Epidermal melanocyte (primary cell): ENCODE data around the gene CPT1B.
"Not testable (repeated sequence)": the region's sequence is repeated elsewhere in the genome, so short reads cannot be mapped to it uniquely, and the experiment has no call there.

Experiments
- DNase-seq: peaks from one replicate; pipeline ENCODE4 v3.0.0; 2011; ENCODE audit warnings: low spot score; ENCODE audit not compliant: insufficient read length

CPT1B gene

DNA sequence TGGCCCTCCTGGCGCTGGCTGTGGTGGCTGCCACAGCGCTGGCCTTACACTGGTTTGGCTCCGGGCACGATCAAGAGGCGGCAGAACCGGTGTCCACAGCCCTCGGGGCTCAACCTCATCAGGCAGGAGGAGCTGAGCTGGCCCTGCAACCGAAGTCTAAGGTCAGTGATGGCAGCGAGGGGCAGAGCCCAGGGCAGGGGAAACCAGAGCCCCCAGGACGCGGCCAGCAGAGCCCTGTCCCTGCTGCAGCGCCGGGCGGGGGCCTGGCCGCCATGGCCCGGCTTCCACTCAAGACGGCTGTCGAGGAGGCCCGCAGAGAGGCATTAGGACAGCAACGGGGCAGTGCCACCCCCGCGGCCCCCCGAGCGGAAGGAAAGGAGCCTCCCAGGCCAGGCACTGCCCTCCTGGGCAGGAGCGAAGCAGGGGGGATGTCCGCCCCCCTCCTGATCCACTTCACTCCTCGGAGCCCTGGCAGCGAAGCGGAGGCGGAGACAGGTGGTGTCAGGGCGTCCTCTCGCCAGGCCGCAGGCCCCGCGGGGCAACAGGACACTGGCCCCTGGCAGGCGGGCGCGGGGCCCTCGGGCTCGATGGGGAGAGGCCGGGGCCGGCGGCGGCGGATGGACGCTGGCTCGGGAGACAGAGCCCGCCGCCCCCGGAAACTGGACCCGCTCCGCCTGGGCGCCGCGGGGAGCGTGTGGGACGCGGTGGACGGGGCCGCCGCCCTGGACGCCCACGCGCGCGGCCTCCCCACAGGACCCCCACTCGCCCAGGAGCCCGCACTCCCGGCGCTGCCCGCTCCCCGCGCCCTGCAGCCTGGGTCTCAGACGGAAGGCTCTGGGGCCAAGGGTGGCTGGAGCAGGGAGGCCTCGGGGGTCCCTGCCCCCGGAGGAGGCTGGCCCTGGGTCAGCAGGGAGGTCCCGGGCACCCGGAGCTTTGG is 31.6 kb downstream of the CPT1B start:
- no peak for DNase-seq

DNA sequence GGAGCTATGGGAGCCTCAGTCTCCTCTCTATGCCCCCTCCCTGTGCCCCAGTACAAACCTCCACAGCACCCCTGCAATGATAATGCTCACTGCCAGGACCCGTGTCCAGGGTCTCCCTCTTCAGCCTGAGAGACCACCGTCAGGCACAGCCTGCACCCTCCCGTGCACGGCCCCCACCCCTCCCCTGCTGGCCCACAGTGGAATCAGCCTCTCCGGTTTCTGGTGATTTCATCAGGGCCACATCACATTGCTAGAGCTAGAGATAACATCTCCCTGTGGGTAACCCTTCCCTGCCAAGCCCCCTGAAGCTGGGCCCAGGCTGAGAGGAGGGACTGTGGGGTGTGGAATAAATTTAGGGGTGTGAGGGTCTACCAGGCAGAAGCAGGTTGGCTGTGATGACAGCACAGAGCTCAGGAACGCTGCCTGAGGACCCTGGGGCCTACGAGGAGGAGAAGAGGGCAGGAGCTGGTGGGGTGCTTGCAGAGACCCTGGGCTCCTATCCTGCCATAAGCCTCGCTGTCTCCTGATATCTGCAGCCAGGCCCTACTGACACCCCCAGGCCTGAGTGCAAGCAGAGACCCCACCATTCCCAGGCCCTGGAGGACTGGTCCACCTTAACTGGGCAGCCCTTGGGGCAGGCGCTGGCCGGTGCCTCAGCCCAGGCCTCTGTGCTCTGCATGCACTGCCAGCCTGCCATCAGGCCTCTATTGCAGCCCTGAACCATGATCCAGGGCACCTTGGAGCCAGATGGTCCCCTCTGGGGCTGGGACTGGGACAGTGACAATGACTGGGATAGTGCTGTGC is 32.5 kb downstream of the CPT1B start, which contains the start of gene KLHDC7B:
KLHDC7B (plus strand) TSS at position 378 of the 804 bp plus-strand sequence; CDS start at position 723, 345 bp downstream.
- peak; percentile 18 for DNase-seq

DNA sequence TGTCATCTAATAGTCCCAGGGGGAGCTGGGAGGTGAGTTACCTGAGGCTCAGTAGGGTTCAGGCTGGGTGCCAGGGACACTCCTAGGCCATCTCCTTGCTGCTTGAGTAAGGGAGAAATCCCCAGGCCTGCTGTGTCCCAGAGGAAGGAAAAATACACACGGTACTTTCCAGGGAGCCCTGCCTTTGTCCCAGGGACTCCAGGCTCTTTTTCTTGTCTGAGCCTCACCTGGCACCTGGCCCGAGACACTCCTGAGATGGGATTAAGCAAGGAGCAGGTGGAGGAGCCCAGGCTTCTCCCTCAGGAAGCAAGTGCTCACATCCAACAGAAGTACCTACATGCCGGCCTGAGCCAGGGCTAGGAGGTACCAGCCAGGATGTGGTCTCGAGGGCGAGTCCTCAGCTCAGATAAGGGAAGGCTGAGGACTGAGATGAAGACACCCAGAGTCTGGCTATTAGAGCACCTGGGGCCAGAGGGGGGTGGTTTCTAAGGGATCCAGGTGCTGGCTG is 33.4 kb downstream of the CPT1B start:
- no peak for DNase-seq

DNA sequence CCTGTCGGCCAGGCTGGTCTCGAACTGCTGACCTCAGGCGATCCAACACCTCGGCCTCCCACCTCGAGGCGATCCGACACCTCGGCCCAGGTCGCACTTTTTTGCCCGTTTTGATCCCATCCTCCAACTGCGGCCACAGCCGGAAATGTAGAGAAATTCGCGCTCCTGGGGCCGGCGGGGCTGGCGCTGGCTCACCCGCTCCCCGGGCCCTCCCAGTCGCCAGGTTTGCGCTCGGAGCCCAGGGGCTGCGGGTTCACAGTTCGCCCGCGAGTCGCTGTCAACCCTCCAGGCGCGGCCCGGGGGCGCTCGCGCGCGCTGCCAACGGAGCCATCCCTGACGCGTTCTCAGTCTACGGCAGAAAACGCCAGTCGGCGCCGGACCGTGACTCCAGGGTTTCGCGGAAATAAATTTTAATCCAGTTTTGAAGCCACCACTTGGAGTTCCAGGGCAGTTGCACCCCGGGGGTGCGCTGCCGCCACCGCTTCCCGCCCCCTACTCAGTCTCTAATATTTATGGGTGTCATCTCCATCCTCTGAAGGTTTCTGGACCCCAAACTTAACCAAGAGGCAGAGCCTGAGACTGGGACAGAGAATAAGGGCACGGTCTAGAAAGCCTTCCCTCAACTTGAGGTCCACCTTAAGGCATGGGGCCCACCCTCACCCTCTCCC is 34.0 kb downstream of the CPT1B start:
- DNase-seq: peak; percentile 77

DNA sequence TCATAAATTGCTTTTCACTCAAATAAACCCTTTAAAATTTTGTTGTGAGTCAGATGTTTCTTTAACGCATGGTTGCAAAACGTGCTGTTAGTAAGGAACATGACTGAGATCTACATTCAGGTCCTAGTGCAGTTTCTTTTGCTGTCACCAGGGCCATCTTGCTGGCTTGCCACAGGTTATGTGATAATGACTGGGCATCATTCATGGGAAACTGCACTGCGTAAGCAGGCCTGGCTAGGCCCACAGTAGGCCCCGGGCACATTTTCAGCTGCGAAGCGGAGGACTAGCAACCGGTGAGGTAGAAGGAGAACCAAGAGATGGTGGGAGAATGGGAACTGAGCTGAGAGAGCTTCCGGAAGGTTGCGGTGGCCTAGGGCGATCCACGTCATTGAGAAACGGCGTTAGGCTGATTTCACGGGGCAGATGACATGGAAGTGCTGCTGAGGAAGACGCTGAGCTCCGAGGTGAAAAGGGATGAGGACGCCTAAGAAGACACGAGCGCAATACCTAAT is 35.8 kb downstream of the CPT1B start:
- peak; percentile 44 for DNase-seq

DNA sequence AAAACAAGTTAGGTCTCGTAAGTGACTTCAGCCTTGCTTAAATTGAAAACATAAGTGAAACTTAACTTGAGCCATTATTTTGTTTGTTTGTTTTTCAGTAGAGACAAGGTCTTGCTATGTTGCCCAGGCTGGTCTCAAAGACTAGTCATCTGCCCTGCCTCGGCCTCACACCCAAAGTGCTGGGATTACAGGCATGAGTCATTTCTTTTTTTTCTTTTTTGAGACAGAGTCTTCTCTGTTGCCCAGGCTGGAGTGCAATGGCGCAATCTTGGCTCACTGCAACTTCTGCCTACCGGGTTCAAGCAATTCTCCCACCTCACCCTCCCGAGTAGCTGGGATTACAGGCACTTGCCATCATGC is 36.6 kb downstream of the CPT1B start:
- DNase-seq: not testable (repeated sequence)

DNA sequence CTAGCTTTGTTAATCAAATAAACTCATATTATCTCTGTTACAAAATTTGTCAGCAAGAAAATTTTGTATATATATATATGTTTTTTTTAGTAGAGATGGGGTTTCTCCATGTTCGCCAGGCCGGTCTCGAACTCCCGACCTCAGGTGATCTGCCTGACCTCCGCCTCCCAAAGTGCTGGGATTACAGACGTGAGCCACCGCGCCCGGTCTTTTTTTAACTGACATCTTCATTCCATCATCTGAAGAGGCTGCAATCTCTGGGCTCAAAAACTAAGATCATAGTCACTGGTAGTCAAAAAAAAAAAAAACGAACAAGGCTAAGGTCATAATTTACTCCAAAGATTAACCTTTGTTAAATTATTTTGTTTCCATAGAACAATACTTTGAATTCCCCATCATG is 37.8 kb downstream of the CPT1B start:
- DNase-seq: no peak

DNA sequence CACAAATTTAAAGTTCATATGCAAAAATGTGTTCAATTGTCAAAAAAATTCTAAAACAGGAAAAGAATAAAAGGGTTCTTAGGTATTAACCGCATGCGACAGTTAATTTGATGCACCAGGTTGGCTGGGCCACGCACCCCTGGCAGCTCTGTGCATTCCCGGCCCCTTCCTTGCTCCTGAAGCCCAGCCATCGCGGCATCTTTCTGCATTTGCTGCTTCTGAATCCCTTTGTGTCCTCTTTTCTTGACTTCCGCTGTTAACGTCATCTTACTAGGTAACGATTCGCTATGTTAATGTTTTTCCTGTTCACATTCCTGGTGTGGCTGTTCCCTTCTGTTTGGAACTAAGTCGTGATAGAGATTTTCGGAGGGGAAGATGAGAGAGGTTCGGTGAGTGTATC is 40.5 kb downstream of the CPT1B start:
- DNase-seq: no peak

DNA sequence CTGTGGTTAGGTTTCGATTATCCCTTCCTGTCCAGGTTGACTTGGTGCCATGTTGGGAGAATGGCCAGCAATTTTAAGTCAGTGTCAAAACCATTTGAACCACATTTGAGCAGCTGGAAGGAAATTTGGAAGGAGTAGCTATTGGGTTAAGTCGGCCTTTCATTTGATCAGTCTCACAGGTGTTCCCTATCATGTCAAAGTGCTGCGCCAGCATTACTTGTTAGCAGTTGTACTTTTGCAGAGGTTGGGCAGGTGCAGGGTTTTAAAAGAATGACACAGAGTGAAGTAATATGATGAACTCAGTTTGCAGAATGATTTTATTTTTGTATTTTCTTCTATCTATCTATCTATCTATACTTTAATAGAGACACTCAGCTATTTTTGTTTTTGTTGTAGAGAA is 42.0 kb downstream of the CPT1B start:
- DNase-seq: no peak

DNA sequence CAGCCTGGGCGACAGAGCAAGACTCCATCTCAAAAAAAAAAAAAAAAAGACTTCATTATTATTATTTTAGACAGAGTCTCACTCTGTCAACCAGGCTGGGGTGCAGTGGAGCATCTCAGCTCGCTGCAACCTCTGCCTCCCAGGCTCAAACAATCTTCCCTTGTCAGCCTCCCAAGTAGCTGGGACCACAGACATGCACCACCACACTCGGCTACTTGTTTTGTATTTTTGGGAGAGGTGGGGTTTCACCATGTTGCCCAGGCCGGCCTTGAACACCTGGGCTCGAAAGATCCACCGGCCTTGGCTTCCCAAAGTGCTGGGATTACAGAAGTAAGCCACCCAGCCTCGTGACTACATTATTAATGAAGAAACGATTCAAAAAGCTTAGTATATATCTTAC is 43.1 kb downstream of the CPT1B start:
- DNase-seq: no peak

DNA sequence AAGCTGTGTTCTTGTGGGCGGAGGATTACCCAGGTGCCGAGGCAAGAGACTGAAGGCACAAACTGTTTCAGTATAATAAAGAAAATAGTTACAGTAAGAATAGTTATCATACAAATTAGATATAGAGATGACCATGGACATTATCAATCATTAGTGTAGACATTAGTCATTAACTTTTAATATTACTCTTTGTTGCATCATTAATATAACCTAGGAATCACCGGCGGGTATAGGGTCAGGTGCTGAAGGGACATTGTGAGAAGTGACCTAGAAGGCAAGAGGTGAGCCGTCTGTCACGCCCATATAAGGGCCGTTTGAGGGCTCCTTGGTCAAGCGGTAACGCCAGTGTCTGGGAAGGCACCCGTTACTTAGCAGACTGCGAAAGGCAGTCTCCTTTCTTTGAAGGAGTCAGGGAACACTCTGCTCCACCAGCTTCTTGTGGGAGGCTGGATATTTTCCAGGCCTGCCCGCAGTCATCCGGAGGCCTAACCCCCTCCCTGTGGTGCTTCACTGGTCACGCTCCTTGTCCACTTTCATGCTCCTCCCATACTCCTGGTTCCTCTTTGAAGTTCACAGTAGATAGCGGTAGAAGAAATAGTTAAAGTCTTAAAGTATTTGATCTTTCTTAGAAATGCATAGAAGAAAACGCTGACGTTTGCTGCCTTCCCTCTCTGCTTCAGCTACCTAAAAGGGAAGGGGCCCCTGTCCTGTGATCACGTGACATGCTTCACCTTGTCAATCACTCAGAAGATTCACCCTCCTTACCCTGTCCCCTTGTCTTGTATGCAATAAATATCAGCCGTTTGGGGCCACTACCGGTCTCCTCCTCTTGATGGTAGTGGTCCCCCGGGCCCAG is 44.1 kb downstream of the CPT1B start:
- DNase-seq: not testable (repeated sequence)

DNA sequence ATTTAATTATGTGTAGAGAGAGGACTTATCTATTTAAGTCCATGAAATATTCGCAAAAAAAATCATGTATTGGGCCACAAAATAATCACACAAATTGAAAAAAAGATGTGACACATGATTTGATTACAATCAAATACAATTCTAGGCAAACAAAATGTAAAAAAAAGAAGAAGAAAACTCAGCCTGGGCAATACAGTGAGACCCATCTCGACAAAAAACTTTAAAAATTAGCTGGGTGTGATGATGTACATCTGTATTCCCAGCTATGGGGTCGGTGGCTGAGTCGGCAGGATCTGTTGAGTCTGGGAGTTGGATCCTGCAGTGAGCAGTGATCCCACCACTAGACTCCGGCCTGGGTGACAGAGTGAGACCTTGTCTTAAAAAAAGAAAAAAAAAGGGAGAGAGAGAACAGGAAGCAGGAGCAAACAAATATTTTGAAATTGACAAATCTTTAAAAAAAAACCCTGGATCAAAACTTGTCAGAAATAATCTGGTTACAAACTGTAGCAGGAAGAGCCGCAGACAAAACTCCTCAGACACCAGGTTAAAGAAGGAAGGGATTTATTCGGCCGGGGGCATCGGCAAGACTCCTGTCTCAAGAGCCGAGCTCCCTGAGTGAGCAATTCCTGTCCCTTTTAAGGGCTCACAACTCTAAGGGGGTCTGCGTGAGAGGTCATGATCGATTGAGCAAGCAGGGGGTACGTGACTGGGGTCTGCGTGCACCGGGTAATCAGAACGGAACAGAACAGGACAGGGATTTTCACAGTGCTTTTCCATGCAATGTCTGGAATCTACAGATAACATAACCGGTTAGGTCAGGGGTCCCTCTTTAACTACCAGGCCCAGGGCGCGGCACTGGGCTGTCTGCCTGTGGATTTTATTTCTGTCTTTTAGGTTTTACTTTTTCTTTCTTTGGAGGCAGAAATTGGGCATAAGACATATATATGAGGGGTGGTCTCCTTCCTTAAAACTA is 45.1 kb downstream of the CPT1B start:
- no peak for DNase-seq

DNA sequence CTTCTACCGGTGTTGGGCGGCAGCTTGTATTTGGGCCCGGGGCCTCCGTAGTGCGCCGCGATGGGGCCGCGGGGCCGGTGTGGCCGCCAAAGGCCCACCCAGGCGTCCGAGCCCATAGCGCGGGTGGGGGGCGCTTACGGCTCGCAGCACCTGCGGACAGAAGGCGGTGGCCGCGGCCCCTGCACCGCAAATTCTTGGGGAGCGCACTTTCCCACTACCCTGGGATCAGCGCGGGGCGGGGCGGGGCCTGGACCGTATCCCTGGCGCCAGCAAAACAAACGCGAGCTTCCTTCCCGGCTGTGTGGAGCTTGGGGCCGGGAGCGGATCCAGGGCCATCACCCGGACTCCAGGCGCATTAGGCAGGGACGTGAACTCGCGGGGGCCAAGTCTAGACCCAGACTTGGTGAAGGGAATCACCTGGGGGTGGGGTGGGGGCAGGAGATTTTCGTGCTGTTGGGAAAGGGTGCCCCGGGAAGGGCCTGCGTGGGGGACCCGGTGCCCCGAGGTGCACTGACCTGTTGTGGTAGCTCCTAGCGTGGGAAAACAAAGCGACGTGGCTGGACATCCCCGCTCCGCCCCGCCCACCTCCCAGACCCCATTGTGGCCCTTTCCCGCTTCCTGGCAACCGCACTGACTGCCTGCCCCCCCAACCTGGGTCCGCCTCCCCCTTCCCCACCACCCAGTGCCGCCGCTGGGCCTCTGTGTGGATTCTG is 46.1 kb downstream of the CPT1B start:
- DNase-seq: peak; percentile 67

DNA sequence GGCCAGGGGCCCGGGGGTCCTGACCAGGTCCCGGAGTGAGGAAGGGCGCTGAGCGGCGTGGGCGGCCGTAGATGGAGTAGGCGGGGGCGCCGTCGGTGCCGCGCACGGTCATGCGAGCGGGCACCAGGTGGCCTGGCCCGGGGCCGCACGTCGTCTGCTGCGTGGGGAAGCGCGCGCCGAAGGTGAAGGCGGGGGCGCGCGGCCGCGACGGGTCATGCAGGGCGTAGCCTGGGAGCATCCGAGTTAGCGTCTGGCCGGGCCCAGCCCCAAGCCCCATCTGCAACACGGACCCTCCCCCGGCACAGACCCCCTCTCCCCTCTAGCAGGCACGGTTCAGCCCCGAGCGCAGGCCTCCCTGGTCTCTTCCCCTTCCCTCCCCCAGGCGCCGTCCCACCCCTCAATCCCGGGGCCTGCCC is 46.7 kb downstream of the CPT1B start:
- peak; percentile 21 for DNase-seq

DNA sequence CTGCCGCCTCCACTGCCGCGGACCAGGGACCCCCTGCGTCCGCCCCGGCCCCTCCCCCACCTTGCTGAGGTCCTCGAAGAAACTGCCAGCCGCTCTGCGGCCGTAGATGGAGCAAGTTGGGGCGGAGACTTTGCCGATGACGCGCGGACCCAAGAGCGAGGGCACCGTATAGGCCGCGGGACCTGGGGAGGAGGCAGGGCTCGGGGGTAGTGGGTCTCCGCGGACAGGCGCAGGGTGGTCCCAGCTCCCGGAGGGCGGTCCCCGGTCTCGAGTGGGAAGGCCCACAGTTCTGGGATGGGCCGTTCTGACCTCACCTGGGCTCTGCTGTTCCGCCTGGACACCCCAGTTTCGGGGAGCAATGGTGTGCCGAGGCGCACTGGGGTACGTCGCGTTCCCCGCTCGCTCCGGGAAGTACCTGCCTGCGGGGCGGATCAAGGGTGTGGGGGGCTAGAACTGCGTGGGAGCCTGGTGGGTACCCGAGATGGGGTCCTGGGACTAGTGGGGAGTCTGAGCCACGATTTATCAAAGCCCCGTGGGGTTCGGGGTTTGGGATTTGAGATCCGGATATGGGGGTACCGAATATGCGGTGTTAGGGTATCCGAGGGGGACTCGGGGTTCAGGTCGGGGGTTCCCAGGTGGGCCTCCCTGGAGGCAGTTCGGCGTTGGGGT is 47.2 kb downstream of the CPT1B start:
- peak; percentile 76 for DNase-seq

DNA sequence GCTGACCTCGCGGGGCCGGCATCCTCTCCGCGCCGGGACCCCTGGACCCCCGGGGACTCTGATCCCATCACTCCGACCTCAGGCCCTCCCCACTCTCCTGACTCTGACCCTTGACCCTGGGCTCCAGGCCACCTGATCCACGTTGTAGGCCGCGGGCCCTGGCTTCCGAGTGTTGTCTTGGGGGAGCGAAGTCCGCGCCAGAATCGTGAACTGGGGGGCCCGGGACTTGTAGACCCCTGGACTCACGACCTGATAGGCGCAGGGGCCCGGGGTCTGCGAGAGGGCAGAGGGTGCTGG is 47.7 kb downstream of the CPT1B start:
- DNase-seq: no peak

DNA sequence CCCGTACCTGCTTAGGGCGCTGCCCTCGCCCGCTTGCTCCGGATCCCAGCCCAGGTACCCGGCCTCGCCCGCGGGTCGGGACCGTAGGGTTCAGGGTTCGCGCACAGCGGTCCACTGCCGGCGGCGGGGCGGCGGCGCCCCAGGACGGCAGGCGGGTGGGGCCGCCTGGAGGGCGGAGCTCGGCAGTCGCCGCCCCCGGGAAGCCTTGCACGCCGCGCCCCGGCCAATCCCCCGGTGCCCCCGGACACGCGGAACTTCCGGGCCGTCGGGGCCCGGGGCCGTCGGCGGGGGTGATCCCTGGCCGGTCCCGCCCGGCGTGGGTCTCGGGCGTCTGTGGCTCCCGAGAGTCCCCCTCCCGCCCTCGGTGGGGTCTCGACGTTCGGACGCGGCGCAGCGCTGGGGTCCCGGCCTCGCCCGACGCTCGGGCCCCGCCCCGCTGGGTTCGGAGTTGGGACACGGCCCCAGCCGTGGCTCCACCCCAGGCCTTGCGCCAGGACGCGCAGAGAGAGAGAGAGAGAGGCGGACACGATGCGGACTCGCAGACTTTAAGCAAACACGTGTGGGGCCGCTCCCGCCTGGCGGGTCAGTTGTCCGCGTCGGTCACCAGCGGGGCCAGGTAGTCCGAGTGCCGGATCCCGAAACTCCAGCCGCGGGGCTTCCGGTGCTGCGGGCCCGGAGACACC is 48.2 kb downstream of the CPT1B start, which contains the start of gene TYMP:
TYMP (minus strand) TSS at position 116 of the 683 bp plus-strand sequence. CDS start 303 bp downstream, outside the sequence.
- peak; percentile 56 for DNase-seq
